ENCODE data around the gene SPRYD4.

- TF ChIP-seq CTCF (IDR thresholded peaks at IDR 0.05) = no peak
- TF ChIP-seq EZH2phosphoT487 (IDR thresholded peaks at IDR 0.05) = no peak
- peak; percentile 86 for TF ChIP-seq EZH2 (IDR thresholded peaks at IDR 0.05)
Observed at GRCh38 chr12:56487448-56488040, 19.2 kb downstream of the SPRYD4 start.
